Ishikawa (cell line): ENCODE measurements around the gene PCNT.

Experiments used
- CEBPB ChIP-seq: IDR thresholded peaks from 2 replicates; pipeline ENCODE4 v1.6.1; 2012
- CREB1 ChIP-seq: IDR thresholded peaks from 2 replicates; pipeline ENCODE4 v1.6.1; 2012; ENCODE audit warnings: low read depth
- EGR1 ChIP-seq: IDR thresholded peaks from 2 replicates; pipeline ENCODE4 v1.6.1; 2012
- EP300 ChIP-seq: IDR thresholded peaks from 2 replicates; pipeline ENCODE4 v1.6.1; 2012; ENCODE audit warnings: borderline replicate concordance
- FOXM1 ChIP-seq: IDR thresholded peaks from 2 replicates; pipeline ENCODE4 v1.6.1; 2012; ENCODE audit warnings: low read depth, borderline replicate concordance
- NFIC ChIP-seq: IDR thresholded peaks from 2 replicates; pipeline ENCODE4 v1.6.1; 2012
- RAD21 ChIP-seq: IDR thresholded peaks from 2 replicates; pipeline ENCODE4 v1.6.1; 2012; ENCODE audit warnings: low read depth
- TAF1 ChIP-seq: IDR thresholded peaks from 2 replicates; pipeline ENCODE4 v1.6.1; 2012; ENCODE audit warnings: low read depth, mild to moderate bottlenecking
- TCF12 ChIP-seq: IDR thresholded peaks from 2 replicates; pipeline ENCODE4 v1.6.1; 2012; ENCODE audit warnings: low read depth
- TEAD4 ChIP-seq: IDR thresholded peaks from 2 replicates; pipeline ENCODE4 v1.6.1; 2012
- YY1 ChIP-seq: IDR thresholded peaks from 2 replicates; pipeline ENCODE4 v1.6.1; 2012; ENCODE audit warnings: low read depth
- ZBTB7A ChIP-seq: IDR thresholded peaks from 2 replicates; pipeline ENCODE4 v1.6.1; 2012; ENCODE audit warnings: low read depth
- TF ChIP-seq, protein P1 (sequence below): IDR thresholded peaks from 2 replicates; pipeline ENCODE4 v1.6.1; 2012
- TF ChIP-seq, protein P2 (sequence below): IDR thresholded peaks from 2 replicates; pipeline ENCODE4 v1.6.1; 2012; ENCODE audit warnings: low read depth, mild to moderate bottlenecking
- TF ChIP-seq, protein P3 (sequence below): IDR thresholded peaks from 2 replicates; pipeline ENCODE4 v1.6.1; 2012

Gene PCNT

DNA sequence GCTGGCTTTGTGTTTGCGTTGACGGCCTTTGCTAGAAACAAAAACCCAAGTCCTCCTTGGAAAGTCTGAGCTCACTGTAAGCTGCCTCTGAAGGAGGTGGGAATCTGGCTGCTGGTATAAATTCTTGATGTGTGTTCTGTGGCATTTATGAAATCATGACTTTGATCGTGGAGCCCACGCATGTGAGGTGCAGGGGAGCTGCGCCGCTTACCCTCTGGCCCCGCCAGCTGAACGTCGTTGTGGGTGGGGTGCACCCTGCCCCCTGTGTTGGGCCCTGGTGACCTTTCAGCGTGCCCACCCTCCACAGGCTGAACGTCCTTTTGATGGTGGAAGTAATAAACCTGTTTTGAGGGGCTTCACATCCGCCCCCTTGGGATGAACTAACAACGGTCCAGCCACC lies 113.6 kb downstream of the PCNT start:
- TF ChIP-seq FOXM1 (no peak), TCF12 (no peak), CREB1 (no peak), YY1 (no peak), EGR1 (no peak), TAF1 (no peak), ZBTB7A (no peak), RAD21 (no peak), CEBPB (no peak), NFIC (no peak), TEAD4 (no peak), EP300 (no peak)
- TF ChIP-seq, protein P1, sequence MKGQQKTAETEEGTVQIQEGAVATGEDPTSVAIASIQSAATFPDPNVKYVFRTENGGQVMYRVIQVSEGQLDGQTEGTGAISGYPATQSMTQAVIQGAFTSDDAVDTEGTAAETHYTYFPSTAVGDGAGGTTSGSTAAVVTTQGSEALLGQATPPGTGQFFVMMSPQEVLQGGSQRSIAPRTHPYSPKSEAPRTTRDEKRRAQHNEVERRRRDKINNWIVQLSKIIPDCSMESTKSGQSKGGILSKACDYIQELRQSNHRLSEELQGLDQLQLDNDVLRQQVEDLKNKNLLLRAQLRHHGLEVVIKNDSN = no peak
- TF ChIP-seq, protein P2, sequence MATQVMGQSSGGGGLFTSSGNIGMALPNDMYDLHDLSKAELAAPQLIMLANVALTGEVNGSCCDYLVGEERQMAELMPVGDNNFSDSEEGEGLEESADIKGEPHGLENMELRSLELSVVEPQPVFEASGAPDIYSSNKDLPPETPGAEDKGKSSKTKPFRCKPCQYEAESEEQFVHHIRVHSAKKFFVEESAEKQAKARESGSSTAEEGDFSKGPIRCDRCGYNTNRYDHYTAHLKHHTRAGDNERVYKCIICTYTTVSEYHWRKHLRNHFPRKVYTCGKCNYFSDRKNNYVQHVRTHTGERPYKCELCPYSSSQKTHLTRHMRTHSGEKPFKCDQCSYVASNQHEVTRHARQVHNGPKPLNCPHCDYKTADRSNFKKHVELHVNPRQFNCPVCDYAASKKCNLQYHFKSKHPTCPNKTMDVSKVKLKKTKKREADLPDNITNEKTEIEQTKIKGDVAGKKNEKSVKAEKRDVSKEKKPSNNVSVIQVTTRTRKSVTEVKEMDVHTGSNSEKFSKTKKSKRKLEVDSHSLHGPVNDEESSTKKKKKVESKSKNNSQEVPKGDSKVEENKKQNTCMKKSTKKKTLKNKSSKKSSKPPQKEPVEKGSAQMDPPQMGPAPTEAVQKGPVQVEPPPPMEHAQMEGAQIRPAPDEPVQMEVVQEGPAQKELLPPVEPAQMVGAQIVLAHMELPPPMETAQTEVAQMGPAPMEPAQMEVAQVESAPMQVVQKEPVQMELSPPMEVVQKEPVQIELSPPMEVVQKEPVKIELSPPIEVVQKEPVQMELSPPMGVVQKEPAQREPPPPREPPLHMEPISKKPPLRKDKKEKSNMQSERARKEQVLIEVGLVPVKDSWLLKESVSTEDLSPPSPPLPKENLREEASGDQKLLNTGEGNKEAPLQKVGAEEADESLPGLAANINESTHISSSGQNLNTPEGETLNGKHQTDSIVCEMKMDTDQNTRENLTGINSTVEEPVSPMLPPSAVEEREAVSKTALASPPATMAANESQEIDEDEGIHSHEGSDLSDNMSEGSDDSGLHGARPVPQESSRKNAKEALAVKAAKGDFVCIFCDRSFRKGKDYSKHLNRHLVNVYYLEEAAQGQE = no peak
- TF ChIP-seq, protein P3, sequence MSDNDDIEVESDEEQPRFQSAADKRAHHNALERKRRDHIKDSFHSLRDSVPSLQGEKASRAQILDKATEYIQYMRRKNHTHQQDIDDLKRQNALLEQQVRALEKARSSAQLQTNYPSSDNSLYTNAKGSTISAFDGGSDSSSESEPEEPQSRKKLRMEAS = no peak

DNA sequence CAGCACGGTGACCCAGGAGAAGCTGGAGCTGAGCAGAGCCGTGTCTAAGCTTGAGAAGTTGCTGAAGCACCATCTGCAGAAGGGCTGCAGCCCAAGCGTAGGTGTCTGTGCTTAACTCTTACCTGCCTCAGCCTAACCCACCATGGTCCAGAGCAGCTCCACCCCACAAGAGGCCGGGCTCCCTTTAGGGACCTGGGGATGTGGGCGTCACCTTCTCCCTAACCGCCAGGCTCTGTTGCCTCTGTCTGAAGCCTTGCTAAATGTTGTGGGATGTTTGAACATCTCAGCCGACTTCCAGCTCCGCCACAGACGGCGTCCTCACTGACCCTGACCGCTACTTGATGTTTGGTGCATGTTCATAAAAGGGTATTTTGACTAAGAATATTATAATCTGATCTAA lies 114.3 kb downstream of the PCNT start:
- TF ChIP-seq, protein P1 = no peak
- TF ChIP-seq RAD21 (no peak), FOXM1 (no peak), YY1 (no peak), CEBPB (no peak), TEAD4 (no peak), TAF1 (no peak), TCF12 (no peak), EP300 (no peak), EGR1 (no peak), CREB1 (no peak), NFIC (no peak), ZBTB7A (no peak)
- TF ChIP-seq, protein P2 = no peak
- TF ChIP-seq, protein P3 = no peak

DNA sequence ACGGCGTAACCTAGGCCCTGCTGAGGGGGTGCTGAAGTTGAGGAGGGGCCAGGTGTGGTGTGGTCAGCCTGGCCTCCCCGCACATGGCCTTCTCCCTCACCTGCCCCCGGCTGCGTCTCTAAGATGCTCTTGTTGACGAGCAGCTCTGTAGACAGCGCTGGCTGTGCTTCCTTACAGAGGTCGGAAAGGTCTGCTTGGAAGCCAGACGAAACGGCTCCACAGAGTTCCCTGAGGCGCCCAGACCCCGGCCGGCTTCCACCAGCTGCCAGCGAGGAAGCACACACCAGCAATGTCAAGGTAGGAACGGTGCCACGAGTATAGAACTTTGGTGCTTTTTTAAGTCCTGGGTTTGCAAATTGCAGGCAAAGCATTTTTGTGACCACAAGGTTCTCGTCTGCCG lies 116.0 kb downstream of the PCNT start:
- TF ChIP-seq YY1 = no peak
- TF ChIP-seq, protein P1 = no peak
- TF ChIP-seq TCF12 = no peak

DNA sequence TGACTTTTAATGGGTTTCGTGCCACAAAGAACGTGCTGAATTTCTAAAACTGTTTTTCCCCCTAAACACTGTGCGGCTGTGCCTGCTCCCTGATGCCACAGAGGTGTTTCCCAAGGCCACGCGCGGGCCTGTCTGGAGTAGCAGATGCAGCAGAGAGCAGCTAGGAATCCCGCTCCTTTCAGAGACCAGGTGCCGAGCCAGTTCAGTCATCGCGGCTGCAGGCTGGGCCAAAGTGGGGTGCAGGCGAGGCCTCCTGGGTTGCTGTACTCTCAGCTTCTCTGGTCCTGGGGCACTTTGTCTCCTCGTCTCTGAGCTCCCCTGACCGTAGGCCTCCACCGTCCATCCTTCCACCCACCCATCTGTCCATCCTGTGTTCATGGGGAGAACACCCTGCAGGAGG lies 117.4 kb downstream of the PCNT start:
- TF ChIP-seq, protein P3 = no peak
- TF ChIP-seq YY1 (no peak), ZBTB7A (no peak), RAD21 (no peak)
- TF ChIP-seq, protein P1 = no peak

DNA sequence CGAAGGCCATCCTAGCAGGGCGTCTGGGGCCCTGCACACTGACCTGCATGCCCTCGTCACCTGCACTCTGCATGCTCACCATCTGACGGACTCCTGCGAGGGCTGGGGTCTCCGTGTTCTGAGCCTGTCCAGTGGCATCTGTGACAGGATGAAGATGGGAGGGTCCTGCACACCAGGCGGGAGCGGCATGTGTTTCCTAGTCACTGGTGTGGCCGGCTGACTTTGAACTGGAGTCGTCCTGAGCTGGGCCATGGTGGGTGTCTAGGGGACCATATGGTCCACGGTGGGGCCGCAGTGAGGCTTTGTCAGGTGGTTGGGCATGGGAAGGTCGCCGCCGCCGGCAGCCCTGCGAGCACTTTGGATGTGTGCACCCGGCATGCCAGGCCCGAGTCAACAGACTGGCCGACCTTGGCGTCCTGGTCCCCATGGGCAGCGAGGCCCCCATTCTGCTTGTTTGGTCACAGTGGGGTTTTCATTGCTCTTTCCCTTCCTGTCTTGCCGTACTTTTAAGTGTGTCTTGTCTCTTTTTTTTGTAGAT lies 118.1 kb downstream of the PCNT start:
- TF ChIP-seq RAD21 (no peak), TEAD4 (no peak), YY1 (no peak), CREB1 (no peak), TCF12 (no peak), FOXM1 (no peak), CEBPB (no peak), EP300 (no peak), EGR1 (no peak), NFIC (no peak), TAF1 (no peak), ZBTB7A (no peak)
- TF ChIP-seq, protein P3 = no peak
- TF ChIP-seq, protein P1 = no peak
- TF ChIP-seq, protein P2 = no peak
